Ishikawa (cell line): ENCODE data around the gene ZNF212.

Experiments
- CEBPB ChIP-seq: IDR thresholded peaks from 2 replicates; pipeline ENCODE4 v1.6.1; 2012
- CREB1 ChIP-seq: IDR thresholded peaks from 2 replicates; pipeline ENCODE4 v1.6.1; 2012; ENCODE audit warnings: low read depth
- EGR1 ChIP-seq: IDR thresholded peaks from 2 replicates; pipeline ENCODE4 v1.6.1; 2012
- EP300 ChIP-seq: IDR thresholded peaks from 2 replicates; pipeline ENCODE4 v1.6.1; 2012; ENCODE audit warnings: borderline replicate concordance
- FOXM1 ChIP-seq: IDR thresholded peaks from 2 replicates; pipeline ENCODE4 v1.6.1; 2012; ENCODE audit warnings: low read depth, borderline replicate concordance
- MAX ChIP-seq: IDR thresholded peaks from 2 replicates; pipeline ENCODE4 v1.6.1; 2012
- NFIC ChIP-seq: IDR thresholded peaks from 2 replicates; pipeline ENCODE4 v1.6.1; 2012
- RAD21 ChIP-seq: IDR thresholded peaks from 2 replicates; pipeline ENCODE4 v1.6.1; 2012; ENCODE audit warnings: low read depth
- TAF1 ChIP-seq: IDR thresholded peaks from 2 replicates; pipeline ENCODE4 v1.6.1; 2012; ENCODE audit warnings: low read depth, mild to moderate bottlenecking
- TCF12 ChIP-seq: IDR thresholded peaks from 2 replicates; pipeline ENCODE4 v1.6.1; 2012; ENCODE audit warnings: low read depth
- TEAD4 ChIP-seq: IDR thresholded peaks from 2 replicates; pipeline ENCODE4 v1.6.1; 2012
- YY1 ChIP-seq: IDR thresholded peaks from 2 replicates; pipeline ENCODE4 v1.6.1; 2012; ENCODE audit warnings: low read depth
- ZBTB7A ChIP-seq: IDR thresholded peaks from 2 replicates; pipeline ENCODE4 v1.6.1; 2012; ENCODE audit warnings: low read depth
- TF ChIP-seq, protein P1 (sequence below): IDR thresholded peaks from 2 replicates; pipeline ENCODE4 v1.6.1; 2012
- TF ChIP-seq, protein P2 (sequence below): IDR thresholded peaks from 2 replicates; pipeline ENCODE4 v1.6.1; 2012; ENCODE audit warnings: low read depth, mild to moderate bottlenecking

ZNF212 gene

GRCh38 chr7:149196151-149196704 is 43.2 kb upstream of the ZNF212 start:
- TF ChIP-seq, protein P1, sequence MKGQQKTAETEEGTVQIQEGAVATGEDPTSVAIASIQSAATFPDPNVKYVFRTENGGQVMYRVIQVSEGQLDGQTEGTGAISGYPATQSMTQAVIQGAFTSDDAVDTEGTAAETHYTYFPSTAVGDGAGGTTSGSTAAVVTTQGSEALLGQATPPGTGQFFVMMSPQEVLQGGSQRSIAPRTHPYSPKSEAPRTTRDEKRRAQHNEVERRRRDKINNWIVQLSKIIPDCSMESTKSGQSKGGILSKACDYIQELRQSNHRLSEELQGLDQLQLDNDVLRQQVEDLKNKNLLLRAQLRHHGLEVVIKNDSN = no peak
- TF ChIP-seq MAX = peak; percentile 49
- 0 out of 2 replicates have a peak, but pooled peaks have one; percentile 7 for TF ChIP-seq YY1

GRCh38 chr7:149196705-149197171 is 42.7 kb upstream of the ZNF212 start:
- TF ChIP-seq, protein P1 = no peak
- TF ChIP-seq TAF1 (no peak), TEAD4 (no peak), MAX (no peak)

- TF ChIP-seq TCF12 (no peak), ZBTB7A (no peak), CREB1 (no peak)
Measured at GRCh38 chr7:149197675-149198074, 41.8 kb upstream of the ZNF212 start.

GRCh38 chr7:149198161-149198816 is 41.2 kb upstream of the ZNF212 start:
- TF ChIP-seq MAX = no peak
- TF ChIP-seq CEBPB = no peak
- TF ChIP-seq, protein P1 = no peak
- TF ChIP-seq, protein P2, sequence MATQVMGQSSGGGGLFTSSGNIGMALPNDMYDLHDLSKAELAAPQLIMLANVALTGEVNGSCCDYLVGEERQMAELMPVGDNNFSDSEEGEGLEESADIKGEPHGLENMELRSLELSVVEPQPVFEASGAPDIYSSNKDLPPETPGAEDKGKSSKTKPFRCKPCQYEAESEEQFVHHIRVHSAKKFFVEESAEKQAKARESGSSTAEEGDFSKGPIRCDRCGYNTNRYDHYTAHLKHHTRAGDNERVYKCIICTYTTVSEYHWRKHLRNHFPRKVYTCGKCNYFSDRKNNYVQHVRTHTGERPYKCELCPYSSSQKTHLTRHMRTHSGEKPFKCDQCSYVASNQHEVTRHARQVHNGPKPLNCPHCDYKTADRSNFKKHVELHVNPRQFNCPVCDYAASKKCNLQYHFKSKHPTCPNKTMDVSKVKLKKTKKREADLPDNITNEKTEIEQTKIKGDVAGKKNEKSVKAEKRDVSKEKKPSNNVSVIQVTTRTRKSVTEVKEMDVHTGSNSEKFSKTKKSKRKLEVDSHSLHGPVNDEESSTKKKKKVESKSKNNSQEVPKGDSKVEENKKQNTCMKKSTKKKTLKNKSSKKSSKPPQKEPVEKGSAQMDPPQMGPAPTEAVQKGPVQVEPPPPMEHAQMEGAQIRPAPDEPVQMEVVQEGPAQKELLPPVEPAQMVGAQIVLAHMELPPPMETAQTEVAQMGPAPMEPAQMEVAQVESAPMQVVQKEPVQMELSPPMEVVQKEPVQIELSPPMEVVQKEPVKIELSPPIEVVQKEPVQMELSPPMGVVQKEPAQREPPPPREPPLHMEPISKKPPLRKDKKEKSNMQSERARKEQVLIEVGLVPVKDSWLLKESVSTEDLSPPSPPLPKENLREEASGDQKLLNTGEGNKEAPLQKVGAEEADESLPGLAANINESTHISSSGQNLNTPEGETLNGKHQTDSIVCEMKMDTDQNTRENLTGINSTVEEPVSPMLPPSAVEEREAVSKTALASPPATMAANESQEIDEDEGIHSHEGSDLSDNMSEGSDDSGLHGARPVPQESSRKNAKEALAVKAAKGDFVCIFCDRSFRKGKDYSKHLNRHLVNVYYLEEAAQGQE = no peak
- no peak for TF ChIP-seq RAD21
- TF ChIP-seq CREB1 = no peak

GRCh38 chr7:149199234-149199995 is 40.0 kb upstream of the ZNF212 start:
- TF ChIP-seq MAX = no peak
- TF ChIP-seq RAD21 = no peak
- no peak for TF ChIP-seq TCF12
- TF ChIP-seq EGR1 = no peak
- no peak for TF ChIP-seq ZBTB7A
- TF ChIP-seq FOXM1 = no peak
- no peak for TF ChIP-seq CREB1
- TF ChIP-seq TEAD4 = no peak
- no peak for TF ChIP-seq NFIC
- no peak for TF ChIP-seq CEBPB
- no peak for TF ChIP-seq YY1
- TF ChIP-seq, protein P2 = no peak
- TF ChIP-seq TAF1 = no peak
- no peak for TF ChIP-seq EP300
- TF ChIP-seq, protein P1 = no peak
